ENCODE data around the gene HEXD.

Gene HEXD

GRCh38 chr17:82416771-82417170, 1.4 kb upstream of the HEXD start:
- no peak for DNase-seq

- no peak for DNase-seq
Observed at GRCh38 chr17:82419540-82419939, 1.4 kb downstream of the HEXD start.

GRCh38 chr17:82424001-82424862, 6.1 kb downstream of the HEXD start:
- DNase-seq = peak; percentile 17

GRCh38 chr17:82424863-82425159, 6.7 kb downstream of the HEXD start:
- no peak for DNase-seq

- DNase-seq = no peak
Observed at GRCh38 chr17:82428546-82428945, 10.4 kb downstream of the HEXD start.

GRCh38 chr17:82429824-82430223, 11.7 kb downstream of the HEXD start:
- no peak for DNase-seq

- peak; percentile 10 for DNase-seq
Observed at GRCh38 chr17:82432017-82432416, 13.9 kb downstream of the HEXD start.

- DNase-seq = no peak
Observed at GRCh38 chr17:82433560-82434215, 15.5 kb downstream of the HEXD start.

- no peak for DNase-seq
Observed at GRCh38 chr17:82434216-82434565, 16.0 kb downstream of the HEXD start.

- no peak for DNase-seq
Observed at GRCh38 chr17:82435103-82435502, 17.0 kb downstream of the HEXD start.

- DNase-seq = no peak
Observed at GRCh38 chr17:82435601-82436583, 17.7 kb downstream of the HEXD start.

GRCh38 chr17:82436601-82437324, 18.6 kb downstream of the HEXD start:
- DNase-seq = no peak

- DNase-seq = no peak
Observed at GRCh38 chr17:82437325-82437668, 19.1 kb downstream of the HEXD start.

GRCh38 chr17:82438401-82439193, 20.4 kb downstream of the HEXD start:
- DNase-seq = no peak

GRCh38 chr17:82439194-82439828, 21.2 kb downstream of the HEXD start:
- no peak for DNase-seq

- no peak for DNase-seq
Observed at GRCh38 chr17:82439829-82440365, 21.8 kb downstream of the HEXD start.

- DNase-seq = no peak
Observed at GRCh38 chr17:82440469-82440981, 22.4 kb downstream of the HEXD start.

GRCh38 chr17:82440991-82441627, 23.0 kb downstream of the HEXD start:
- DNase-seq = no peak

- DNase-seq = no peak
Observed at GRCh38 chr17:82441691-82442487, 23.7 kb downstream of the HEXD start.

Data from DMS 273 treated with DMSO at 0.1 percent for 48 hours (cell line).